Dedifferentiated amniotic fluid mesenchymal stem cell (primary cell): ENCODE measurements around the gene CCDC201.
"Not testable (repeated sequence)": the region's sequence is repeated elsewhere in the genome, so short reads cannot be mapped to it uniquely, and the experiment has no call there.

Experiments used
- DNase-seq: peaks from one replicate; pipeline ENCODE4 v3.0.0-alpha.2; 2016; ENCODE audit errors: extremely low spot score

Gene CCDC201

DNA sequence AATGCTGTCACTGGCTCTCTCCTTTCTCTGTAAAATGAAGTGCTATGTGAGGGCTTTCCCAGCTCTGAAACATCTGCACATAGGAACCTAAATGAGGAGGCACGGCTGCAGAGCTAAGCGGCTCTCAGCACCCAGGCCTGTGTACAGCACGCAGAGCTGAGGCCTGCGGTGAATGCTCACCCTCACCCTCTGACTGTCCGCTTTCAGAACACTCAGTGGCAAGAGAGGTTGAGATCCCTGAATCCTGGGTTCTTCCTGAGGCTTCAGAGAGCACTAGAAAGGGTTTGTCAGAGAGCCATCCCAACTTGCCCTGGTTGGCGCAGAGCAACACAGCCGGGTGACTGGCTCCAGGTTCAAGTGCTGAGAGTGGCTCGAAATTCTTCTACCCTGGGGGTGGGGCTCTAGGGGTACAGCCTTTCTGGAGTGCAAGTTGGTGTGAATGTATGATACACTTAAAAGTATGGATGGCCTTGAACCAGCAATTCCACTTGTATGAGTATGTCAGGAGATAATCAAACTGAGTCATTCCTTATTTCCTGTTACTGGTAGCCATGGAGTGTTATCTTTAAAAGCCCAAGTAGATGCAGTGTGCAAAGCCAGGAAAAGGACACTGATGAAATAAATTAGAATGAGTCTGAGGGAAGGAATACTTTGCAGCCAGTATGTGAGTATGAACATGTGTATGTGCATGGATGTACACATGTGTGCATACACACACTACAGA is 1.7 kb upstream of the CCDC201 start:
- peak; percentile 23 for DNase-seq

DNA sequence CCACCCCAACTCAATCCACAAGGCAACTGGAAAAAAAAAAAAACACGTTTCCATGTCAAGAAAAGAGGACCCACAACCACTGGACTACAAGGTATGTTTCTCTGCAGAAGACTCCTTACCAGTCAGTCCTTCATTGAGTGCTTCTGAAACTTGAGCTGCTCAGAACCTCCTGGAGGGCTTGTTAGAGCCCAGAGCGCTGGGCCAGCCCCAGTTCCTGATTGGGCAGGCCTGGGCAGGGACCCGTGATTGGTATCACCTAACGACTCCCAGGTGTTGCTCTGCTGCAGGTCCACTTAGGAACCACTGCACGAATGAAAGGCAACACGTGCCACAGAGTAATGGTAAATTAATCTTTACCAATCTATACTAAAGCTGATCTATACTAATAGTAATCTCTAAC is 473 bp upstream of the CCDC201 start:
- no peak for DNase-seq

GRCh38 chr7:45872116-45873034 is 507 bp downstream of the CCDC201 start:
- DNase-seq: no peak

GRCh38 chr7:45869426-45869825 is 3.5 kb downstream of the CCDC201 start:
- no peak for DNase-seq

GRCh38 chr7:45867471-45867870 is 5.4 kb downstream of the CCDC201 start:
- no peak for DNase-seq

- DNase-seq: no peak
Observed at GRCh38 chr7:45865594-45866410, 7.1 kb downstream of the CCDC201 start.

DNA sequence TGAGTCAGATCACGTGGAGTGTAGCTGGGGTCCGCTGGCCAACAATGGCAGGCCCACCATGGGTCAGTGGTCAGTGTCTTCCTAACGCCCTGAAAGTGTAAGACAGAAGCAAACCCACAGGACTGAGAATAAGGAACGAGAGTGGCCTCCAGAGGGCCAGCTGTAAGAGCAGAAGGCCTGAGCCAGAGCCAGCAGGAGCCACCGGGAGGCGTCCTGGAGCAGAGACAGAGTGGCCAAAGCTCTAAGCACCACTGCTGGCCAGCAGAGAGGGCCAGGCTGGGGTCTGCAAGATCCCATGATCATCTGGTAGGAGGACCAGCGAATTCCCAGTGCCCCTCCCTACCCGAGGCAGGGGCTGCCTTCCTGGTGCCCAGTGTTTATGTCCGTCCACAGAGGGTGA is 9.2 kb downstream of the CCDC201 start:
- no peak for DNase-seq

GRCh38 chr7:45856888-45857287 is 16.0 kb downstream of the CCDC201 start:
- DNase-seq: not testable (repeated sequence)

- not testable (repeated sequence) for DNase-seq
Observed at GRCh38 chr7:45855680-45856079, 17.2 kb downstream of the CCDC201 start.

GRCh38 chr7:45853491-45853890 is 19.4 kb downstream of the CCDC201 start:
- not testable (repeated sequence) for DNase-seq

DNA sequence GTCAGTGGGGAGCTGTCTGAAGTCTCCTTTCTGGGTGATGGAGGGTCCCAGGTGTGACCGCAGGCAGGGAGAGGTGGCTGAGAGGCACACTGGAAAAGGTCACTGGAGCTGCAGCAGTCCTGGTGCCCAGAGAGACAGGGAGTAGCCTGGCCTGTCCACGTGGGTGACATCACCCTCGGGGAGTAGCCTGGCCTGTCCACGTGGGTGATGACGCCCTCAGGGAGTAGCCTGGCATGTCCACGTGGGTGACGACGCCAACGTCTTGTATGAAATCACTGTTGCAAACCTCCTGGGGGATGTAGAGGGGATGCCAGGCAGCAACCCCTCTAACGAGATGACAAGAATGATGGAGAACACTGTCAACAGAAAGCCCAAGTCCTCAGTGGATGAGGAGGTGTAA is 19.9 kb downstream of the CCDC201 start:
- not testable (repeated sequence) for DNase-seq

- DNase-seq: not testable (repeated sequence)
Observed at GRCh38 chr7:45848734-45849133, 24.1 kb downstream of the CCDC201 start.

DNA sequence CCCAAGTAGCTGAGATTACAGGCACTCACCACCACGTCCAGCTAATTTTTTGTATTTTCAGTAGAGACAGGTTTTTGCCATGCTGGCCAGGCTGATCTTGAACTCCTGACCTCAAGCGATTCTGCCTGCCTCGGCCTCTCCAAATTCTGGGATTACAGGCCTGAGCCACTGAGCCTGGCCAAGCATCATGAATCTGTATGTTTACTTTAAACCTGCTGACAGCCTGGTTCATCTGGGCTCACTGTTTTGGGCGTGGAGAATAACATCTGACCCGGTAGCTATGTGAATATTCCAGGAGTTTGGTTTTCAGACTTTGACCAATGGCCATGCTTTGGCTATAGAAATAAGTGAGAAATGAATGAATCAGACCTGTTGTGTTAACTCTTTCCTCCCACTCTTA is 26.3 kb downstream of the CCDC201 start:
- not testable (repeated sequence) for DNase-seq

DNA sequence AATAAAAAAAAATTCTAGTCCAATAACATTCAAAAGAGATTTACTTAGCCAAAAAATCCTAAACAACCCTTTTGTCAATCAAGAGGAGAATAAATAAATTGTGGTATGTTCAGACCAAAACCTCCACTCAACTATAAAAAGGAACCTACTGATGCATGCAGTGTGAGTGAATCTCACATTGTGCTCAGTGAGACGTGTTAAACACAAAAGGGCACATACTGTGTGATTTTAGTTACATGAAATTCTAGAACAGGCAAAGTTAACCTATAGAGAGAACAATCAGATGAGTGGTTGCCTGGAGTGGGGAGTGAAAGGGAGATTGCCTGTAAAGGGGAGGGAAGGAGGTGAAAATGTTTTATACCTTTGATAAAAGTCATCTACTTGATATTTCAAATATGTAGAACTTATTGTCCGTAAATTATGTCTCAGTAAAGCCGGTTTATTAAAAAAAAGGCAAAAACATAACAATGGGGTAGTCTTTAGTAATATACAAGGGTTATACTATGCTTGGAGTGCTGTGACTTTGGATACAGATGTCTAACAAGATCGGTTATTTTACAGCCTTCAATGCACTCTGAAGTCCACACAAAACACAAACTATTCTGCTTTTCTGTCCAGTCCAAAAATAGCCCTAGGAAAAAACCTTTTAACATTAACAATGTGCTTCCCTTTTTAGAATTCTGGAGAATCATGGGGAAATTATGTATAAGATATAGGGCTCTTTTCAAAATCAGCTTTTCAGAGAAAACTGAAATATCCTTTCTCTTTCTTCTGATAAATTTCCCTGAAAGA is 30.8 kb downstream of the CCDC201 start:
- DNase-seq: not testable (repeated sequence)

DNA sequence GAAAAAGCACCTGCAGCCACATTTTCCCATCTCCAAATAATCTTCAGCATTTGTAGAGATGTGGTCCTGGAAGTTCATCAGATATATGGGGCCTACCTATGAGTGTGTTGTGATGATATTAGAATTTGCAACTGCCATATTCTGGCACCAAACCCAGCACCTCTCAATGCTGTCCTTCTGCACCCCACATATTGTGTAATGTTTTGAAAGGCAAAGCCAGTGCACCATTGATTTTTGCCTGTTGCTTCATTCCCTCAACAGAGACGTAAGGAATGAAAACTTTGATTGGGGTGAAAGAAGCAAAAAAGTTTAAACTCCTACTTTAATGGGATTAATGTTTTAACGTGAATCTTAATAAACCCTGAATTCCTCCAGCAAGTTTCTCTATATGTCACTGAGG is 34.0 kb downstream of the CCDC201 start:
- DNase-seq: not testable (repeated sequence)

DNA sequence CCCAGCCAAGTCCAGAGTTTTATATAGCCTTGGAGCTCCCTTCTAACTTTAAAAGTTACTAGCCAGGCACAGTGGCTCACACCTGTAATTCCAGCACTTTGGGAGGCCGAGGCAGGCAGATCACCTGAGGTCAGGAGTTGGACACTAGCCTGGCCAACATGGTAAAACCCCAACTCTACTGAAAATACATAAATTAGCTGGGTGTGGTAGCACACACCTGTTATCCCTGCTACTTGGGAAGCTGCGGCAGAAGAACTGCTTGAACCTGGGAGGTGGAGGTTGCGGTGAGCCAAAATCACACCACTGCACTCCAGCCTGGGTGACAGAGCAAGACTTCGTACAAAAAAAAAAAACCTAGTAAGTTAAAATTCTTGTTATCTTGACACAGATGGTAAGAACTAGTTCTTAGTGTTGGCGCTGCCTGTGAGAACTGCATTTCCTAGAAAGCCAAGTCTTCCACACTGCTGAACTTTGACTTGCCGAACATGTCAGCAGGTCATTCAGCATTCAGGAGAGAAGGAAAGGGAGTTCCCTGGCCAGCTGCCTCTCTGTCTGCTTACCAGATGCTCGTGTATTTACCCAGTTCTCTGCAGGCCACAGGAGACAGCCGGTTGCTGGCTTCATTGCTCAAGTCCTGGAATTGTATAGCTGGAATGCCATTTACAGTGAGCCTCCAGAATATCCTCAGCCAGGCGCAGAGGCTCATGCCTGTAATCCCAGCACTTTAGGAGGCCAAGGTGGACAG is 40.3 kb downstream of the CCDC201 start:
- not testable (repeated sequence) for DNase-seq

- DNase-seq: not testable (repeated sequence)
Observed at GRCh38 chr7:45829846-45830245, 43.0 kb downstream of the CCDC201 start.

DNA sequence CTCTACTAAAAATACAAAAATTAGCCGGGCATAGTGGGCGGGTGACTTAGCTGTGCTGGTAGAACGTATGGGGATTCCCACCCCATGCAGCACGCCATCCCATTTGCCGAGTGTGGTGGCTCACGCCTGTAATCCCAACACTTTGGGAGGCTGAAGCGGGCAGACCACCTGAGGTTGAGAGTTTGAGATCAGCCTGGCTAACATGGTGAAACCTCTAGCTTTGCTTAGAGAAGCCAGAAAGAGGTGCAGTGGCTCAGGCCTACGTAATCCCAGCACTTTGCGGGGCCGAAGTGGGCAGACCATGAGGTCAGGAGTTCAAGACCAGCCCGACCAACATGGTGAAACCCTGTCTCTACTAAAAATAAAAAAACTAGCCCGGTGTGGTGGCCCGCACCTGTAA is 45.2 kb downstream of the CCDC201 start:
- not testable (repeated sequence) for DNase-seq

DNA sequence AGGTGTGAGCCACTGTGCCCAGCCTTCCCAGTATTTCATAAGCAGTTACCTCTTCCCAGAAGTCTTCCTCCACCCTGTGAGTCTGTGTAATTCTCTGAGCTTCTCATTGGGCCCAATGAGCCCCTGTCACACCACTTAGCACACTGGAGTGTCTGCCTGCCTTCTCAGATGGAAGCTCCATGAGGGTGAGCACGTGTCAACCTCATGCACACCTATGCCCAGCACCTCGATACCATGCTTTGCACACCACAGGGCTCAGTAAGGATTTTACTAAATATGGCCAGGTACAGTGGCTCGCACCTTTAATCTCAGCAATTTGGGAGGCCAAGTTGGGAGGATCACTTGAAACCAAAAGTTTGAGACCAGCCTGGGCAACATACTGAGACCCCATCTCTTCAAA is 46.3 kb downstream of the CCDC201 start:
- not testable (repeated sequence) for DNase-seq

DNA sequence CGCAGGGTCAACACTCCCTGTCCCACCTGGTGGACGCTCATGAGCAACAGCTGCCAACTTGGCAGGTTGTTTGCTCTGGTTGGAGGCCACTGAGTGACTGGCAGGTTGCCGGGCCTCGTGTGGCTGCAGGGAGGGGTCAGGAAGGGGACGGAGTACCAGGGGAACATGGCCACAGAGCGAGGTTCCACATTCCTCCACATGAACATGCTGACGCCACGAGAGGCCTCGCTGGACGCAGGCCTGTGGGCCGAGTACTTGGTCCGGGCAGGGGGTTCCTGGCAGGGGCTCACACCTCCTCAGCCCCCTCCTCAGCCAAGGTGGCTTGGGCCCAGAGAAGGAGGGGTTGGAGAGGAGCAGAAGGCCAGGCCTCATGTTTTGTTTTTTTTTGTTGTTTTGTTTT is 54.1 kb downstream of the CCDC201 start:
- not testable (repeated sequence) for DNase-seq
